Fibroblast of lung (primary cell): ENCODE results near the gene PLD5.

Experiments
- EZH2 ChIP-seq: IDR thresholded peaks from 2 replicates; pipeline ENCODE4 v1.5.1; 2012; ENCODE audit warnings: low read length, control low read depth, mild to moderate bottlenecking; ENCODE audit errors: missing control alignments
- TF ChIP-seq, protein P1 (sequence below), 2 donors: IDR thresholded peaks in 1 of 2; conservative IDR thresholded peaks in 1 of 2; 1 replicate in 1 of 2; 2 replicates in 1 of 2; pipeline ENCODE4 v1.5.1; 2011 to 2012; ENCODE audit warnings: low read length in 2 of 2, control low read depth in 1 of 2, inconsistent platforms in 1 of 2, low read depth in 1 of 2, mild to moderate bottlenecking in 1 of 2

DNA sequence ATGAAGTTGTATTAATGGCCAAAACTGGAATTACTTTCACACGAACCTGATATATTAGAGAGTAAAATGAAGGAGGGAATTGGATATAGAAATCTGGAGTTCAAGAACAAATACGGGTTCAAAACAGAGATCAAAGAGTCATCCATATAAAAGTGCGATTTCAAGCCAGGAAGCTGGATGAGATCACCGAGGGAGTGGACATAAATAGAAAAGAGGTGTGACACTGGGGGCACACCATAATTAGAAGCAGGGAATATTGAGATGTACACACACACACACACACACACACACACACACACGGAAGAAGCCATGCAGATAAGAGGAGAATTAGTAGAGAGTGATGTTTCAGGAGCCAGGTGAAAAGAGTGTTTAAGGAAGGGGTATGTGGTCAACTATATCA lies 32.3 kb upstream of the PLD5 start:
- TF ChIP-seq, protein P1, sequence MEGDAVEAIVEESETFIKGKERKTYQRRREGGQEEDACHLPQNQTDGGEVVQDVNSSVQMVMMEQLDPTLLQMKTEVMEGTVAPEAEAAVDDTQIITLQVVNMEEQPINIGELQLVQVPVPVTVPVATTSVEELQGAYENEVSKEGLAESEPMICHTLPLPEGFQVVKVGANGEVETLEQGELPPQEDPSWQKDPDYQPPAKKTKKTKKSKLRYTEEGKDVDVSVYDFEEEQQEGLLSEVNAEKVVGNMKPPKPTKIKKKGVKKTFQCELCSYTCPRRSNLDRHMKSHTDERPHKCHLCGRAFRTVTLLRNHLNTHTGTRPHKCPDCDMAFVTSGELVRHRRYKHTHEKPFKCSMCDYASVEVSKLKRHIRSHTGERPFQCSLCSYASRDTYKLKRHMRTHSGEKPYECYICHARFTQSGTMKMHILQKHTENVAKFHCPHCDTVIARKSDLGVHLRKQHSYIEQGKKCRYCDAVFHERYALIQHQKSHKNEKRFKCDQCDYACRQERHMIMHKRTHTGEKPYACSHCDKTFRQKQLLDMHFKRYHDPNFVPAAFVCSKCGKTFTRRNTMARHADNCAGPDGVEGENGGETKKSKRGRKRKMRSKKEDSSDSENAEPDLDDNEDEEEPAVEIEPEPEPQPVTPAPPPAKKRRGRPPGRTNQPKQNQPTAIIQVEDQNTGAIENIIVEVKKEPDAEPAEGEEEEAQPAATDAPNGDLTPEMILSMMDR (conservative IDR thresholded peaks at IDR 0.05 in 1 of 2, IDR thresholded peaks at IDR 0.05 in 1 of 2; ENCODE audit: low read depth in 1 of 2, low read length in 2 of 2): no peak
- TF ChIP-seq EZH2: no peak
